Measurements from ENCODE around the gene MINAR1. TPM values are rescaled to one million over a fixed set of nuclear protein-coding genes. Genes with fewer than 3 reads are reported as not detected.

Gene MINAR1
- total RNA-seq, 1 experiment from 2014 or later, result 0.22 TPM

DNA sequence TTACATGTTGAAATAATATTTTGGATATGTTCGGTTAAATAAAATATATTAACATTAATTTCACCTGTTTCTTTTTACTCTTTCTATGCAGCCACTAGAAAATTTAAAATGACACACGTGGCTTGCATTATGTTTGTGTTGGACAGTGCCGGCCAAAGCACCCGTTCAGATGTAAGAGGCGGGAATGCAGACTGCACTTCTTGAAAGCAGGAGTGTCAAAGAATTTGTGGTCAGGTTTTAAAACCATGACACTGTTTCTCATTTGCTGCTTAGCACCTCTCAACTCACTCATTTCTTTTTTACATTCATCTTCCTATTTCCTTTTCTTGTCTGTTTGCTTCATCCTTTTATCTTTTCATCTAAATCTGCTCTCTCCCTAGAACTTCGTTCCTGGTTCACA, 35.3 kb upstream of the MINAR1 start:
- ATAC-seq, result no peak
- Histone ChIP-seq H3K36me3 (ENCODE audit: low read depth, low read length) (no peaks in the 10 kb centered on the region), H3K9ac (ENCODE audit: low read length) (no peak overlapping the region), H3K27me3 (ENCODE audit: low read length) (no peaks in the 10 kb centered on the region), H3K4me1 (ENCODE audit: insufficient read depth, low read length) (no peaks in the 10 kb centered on the region), H3K4me3 (ENCODE audit: low read length) (no peak overlapping the region), H2AFZ (ENCODE audit: low read length) (no peak overlapping the region), H3K79me2 (ENCODE audit: low read length) (no peaks in the 10 kb centered on the region), H3K4me2 (ENCODE audit: low read length) (no peak overlapping the region), H3K9me3 (ENCODE audit: low read length) (no peaks in the 10 kb centered on the region), H3F3A (ENCODE audit: low read length, unreplicated experiment) (no peaks in the 10 kb centered on the region), H3K9me2 (replicated peaks; ENCODE audit: low read length) (no peaks in the 10 kb centered on the region), H4K20me1 (ENCODE audit: low read length) (no peaks in the 10 kb centered on the region), H3K27ac (ENCODE audit: low read length) (no peak overlapping the region)
- POLR2A ChIA-PET (ENCODE audit: unreplicated experiment), result no interaction called here
- no peak for DNase-seq
- CTCF ChIA-PET, result no interaction called here
- TF ChIP-seq EZH2 (IDR thresholded peaks at IDR 0.05; ENCODE audit: low read length, unreplicated experiment), result no peak
- TF ChIP-seq EZH2phosphoT487 (IDR thresholded peaks at IDR 0.05; ENCODE audit: borderline replicate concordance, low read length), result no peak
- TF ChIP-seq, protein P1, sequence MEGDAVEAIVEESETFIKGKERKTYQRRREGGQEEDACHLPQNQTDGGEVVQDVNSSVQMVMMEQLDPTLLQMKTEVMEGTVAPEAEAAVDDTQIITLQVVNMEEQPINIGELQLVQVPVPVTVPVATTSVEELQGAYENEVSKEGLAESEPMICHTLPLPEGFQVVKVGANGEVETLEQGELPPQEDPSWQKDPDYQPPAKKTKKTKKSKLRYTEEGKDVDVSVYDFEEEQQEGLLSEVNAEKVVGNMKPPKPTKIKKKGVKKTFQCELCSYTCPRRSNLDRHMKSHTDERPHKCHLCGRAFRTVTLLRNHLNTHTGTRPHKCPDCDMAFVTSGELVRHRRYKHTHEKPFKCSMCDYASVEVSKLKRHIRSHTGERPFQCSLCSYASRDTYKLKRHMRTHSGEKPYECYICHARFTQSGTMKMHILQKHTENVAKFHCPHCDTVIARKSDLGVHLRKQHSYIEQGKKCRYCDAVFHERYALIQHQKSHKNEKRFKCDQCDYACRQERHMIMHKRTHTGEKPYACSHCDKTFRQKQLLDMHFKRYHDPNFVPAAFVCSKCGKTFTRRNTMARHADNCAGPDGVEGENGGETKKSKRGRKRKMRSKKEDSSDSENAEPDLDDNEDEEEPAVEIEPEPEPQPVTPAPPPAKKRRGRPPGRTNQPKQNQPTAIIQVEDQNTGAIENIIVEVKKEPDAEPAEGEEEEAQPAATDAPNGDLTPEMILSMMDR (conservative IDR thresholded peaks at IDR 0.05; ENCODE audit: low read depth, low read length), result no peak
- no TSS peak for BruUV-seq (replicated peaks)
- intact Hi-C loops (cut with micrococcal nuclease), result no loop called here

DNA sequence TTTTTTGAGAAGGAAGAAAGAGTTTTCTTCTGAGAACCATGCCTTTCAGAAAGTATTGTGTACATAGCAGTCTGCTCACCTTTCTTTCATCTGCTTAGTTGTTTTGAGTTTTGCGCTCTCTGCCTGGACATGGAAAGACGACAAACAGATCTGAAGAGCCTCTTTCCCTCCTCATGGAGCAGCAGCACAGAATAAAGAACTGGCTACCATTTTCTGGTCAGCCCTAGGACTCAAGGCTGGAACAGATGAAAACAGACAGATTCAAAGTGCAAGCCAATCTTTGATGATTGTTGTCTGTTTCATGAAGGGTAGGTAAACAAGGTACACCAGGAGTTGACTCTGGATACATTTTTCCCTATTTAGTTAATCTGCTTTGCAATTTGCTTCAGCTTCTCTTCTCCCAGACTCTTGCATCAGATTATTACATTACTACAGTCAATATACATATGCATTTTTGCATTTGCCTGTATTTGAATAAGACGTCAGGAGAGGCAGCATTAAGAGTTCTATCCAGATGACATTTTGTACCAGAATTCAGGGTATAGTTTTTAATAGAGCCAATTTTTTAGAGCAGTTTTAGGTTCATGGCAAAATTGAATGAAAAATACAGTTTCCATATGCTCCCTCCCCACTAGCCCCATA, 34.7 kb upstream of the MINAR1 start:
- H3K79me2 ChIP-seq (ENCODE audit: low read length), result no peaks in the 10 kb centered on the region
- no peaks in the 10 kb centered on the region for H3K27me3 ChIP-seq (ENCODE audit: low read length)
- no peaks in the 10 kb centered on the region for H3K36me3 ChIP-seq (ENCODE audit: low read depth, low read length)
- H3K9me3 ChIP-seq (ENCODE audit: low read length), result no peaks in the 10 kb centered on the region
- no peak overlapping the region for H3K9ac ChIP-seq (ENCODE audit: low read length)
- ChIA-PET CTCF (no interaction called here), POLR2A (ENCODE audit: unreplicated experiment) (no interaction called here)
- TF ChIP-seq, protein P1 (conservative IDR thresholded peaks at IDR 0.05; ENCODE audit: low read depth, low read length), result no peak
- TF ChIP-seq EZH2phosphoT487 (IDR thresholded peaks at IDR 0.05; ENCODE audit: borderline replicate concordance, low read length) (no peak), EZH2 (IDR thresholded peaks at IDR 0.05; ENCODE audit: low read length, unreplicated experiment) (no peak)
- no peak overlapping the region for H3K4me2 ChIP-seq (ENCODE audit: low read length)
- H3K27ac ChIP-seq (ENCODE audit: low read length), result no peak overlapping the region
- H2AFZ ChIP-seq (ENCODE audit: low read length), result no peak overlapping the region
- intact Hi-C loops (cut with micrococcal nuclease), result no loop called here
- no peaks in the 10 kb centered on the region for H4K20me1 ChIP-seq (ENCODE audit: low read length)
- no peaks in the 10 kb centered on the region for H3K4me1 ChIP-seq (ENCODE audit: insufficient read depth, low read length)
- no TSS peak for BruUV-seq (replicated peaks)
- no peaks in the 10 kb centered on the region for H3K9me2 ChIP-seq (replicated peaks; ENCODE audit: low read length)
- ATAC-seq (no peak), DNase-seq (no peak)
- no peaks in the 10 kb centered on the region for H3F3A ChIP-seq (ENCODE audit: low read length, unreplicated experiment)
- no peak overlapping the region for H3K4me3 ChIP-seq (ENCODE audit: low read length)

DNA sequence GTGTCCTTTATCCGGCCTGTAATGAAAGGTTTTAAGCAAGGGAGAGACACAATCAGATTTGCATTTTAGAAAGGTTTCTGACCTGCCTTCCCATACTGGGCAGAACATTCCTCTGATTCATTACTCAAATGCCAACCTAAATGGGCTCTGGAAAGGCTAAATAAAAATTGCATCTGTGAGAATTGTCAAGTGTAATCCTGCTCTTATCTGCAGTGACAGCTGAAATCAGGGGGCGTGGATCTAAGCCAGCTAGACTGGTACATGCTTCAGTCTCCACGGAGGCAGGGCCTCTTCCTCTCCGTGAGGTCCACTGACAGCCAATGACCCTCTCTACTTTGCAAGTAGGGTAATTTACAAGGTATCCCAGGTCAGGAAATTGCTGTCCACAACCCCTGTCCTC, 32.5 kb upstream of the MINAR1 start:
- H3K27me3 ChIP-seq (ENCODE audit: low read length), result no peaks in the 10 kb centered on the region
- no peaks in the 10 kb centered on the region for H3F3A ChIP-seq (ENCODE audit: low read length, unreplicated experiment)
- H3K4me1 ChIP-seq (ENCODE audit: insufficient read depth, low read length), result no peaks in the 10 kb centered on the region
- H3K36me3 ChIP-seq (ENCODE audit: low read depth, low read length), result no peaks in the 10 kb centered on the region
- H3K27ac ChIP-seq (ENCODE audit: low read length), result no peak overlapping the region
- H3K4me2 ChIP-seq (ENCODE audit: low read length), result no peak overlapping the region
- intact Hi-C loops (cut with micrococcal nuclease), result no loop called here
- H3K9me2 ChIP-seq (replicated peaks; ENCODE audit: low read length), result no peaks in the 10 kb centered on the region
- no peaks in the 10 kb centered on the region for H3K9me3 ChIP-seq (ENCODE audit: low read length)
- no peak for ATAC-seq
- H3K9ac ChIP-seq (ENCODE audit: low read length), result no peak overlapping the region
- DNase-seq, result no peak
- no peaks in the 10 kb centered on the region for H4K20me1 ChIP-seq (ENCODE audit: low read length)
- no peak overlapping the region for H3K4me3 ChIP-seq (ENCODE audit: low read length)
- no TSS peak for BruUV-seq (replicated peaks)
- H2AFZ ChIP-seq (ENCODE audit: low read length), result no peak overlapping the region
- POLR2A ChIA-PET (ENCODE audit: unreplicated experiment), result no interaction called here
- TF ChIP-seq, protein P1 (conservative IDR thresholded peaks at IDR 0.05; ENCODE audit: low read depth, low read length), result no peak
- CTCF ChIA-PET, result no interaction called here
- H3K79me2 ChIP-seq (ENCODE audit: low read length), result no peaks in the 10 kb centered on the region

All from PC-3 (cell line).